ENCODE results near the gene COG1.

Gene COG1

GRCh38 chr17:73257516-73257915, 64.7 kb downstream of the COG1 start:
- Histone ChIP-seq H3K9ac (ENCODE audit: low read length) (no peak overlapping the region), H3K79me1 (replicated peaks; ENCODE audit: low read length, poor library complexity, severe bottlenecking) (no peaks in the 10 kb centered on the region), H2AK5ac (ENCODE audit: low read length, severe bottlenecking) (peak overlapping the region; percentile 35), H4K91ac (ENCODE audit: low read length) (no peak overlapping the region), H3K14ac (ENCODE audit: low read length in 2 of 2) (no peak overlapping the region), H3K4ac (ENCODE audit: low read depth in 1 of 2, low read length in 2 of 2) (no peak overlapping the region), H4K8ac (ENCODE audit: low read length) (no peak overlapping the region), H2BK15ac (ENCODE audit: low read depth, poor library complexity, severe bottlenecking) (no peak overlapping the region), H3K18ac (ENCODE audit: low read depth in 1 of 2, low read length in 2 of 2) (no peak overlapping the region), H3K27ac (ENCODE audit: low read length, poor library complexity, severe bottlenecking) (no peak overlapping the region), H3K27me3 (ENCODE audit: control insufficient read depth in 1 of 2, insufficient read depth in 1 of 2, low read length in 2 of 2) (peaks cover 0 to 28% of the 10 kb centered on the region in 2 experiments), H2BK120ac (ENCODE audit: low read depth, low read length) (no peak overlapping the region), H2BK5ac (ENCODE audit: low read depth, low read length, poor library complexity, severe bottlenecking) (no peak overlapping the region), H2BK12ac (ENCODE audit: low read length in 2 of 2) (no peak overlapping the region), H3K9me3 (ENCODE audit: control insufficient read depth, low read length) (no peaks in the 10 kb centered on the region), H3K36me3 (ENCODE audit: control insufficient read depth in 1 of 2, insufficient read depth in 2 of 2, low read depth in 1 of 2, low read length in 2 of 2) (no peaks in the 10 kb centered on the region), H2AFZ (ENCODE audit: low read depth, low read length) (no peak overlapping the region), H3K4me2 (ENCODE audit: low read length, poor library complexity, severe bottlenecking) (no peak overlapping the region), H3K4me1 (ENCODE audit: control insufficient read depth, insufficient read depth, low read depth, low read length) (peaks cover 12% of the 10 kb centered on the region), H3K4me3 (ENCODE audit: insufficient read depth in 1 of 2, low read depth in 1 of 2, low read length in 2 of 2) (no peak overlapping the region), H3K23ac (ENCODE audit: low read length in 2 of 2) (no peak overlapping the region)
- DNase-seq = no peak
- 93% methylated on average over 6 of the region's 6 CpGs for WGBS

Measured in mesenchymal stem cell (in vitro differentiated cells and primary cell).